Measurements from ENCODE around the gene CYP2C19.

The CYP2C19 gene

GRCh38 chr10:94777886-94778458, 15.5 kb downstream of the CYP2C19 start (continued):
- TF ChIP-seq, protein P1, sequence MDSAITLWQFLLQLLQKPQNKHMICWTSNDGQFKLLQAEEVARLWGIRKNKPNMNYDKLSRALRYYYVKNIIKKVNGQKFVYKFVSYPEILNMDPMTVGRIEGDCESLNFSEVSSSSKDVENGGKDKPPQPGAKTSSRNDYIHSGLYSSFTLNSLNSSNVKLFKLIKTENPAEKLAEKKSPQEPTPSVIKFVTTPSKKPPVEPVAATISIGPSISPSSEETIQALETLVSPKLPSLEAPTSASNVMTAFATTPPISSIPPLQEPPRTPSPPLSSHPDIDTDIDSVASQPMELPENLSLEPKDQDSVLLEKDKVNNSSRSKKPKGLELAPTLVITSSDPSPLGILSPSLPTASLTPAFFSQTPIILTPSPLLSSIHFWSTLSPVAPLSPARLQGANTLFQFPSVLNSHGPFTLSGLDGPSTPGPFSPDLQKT (IDR thresholded peaks at IDR 0.05; ENCODE audit: borderline replicate concordance, low read depth, low read length): no peak

DNA sequence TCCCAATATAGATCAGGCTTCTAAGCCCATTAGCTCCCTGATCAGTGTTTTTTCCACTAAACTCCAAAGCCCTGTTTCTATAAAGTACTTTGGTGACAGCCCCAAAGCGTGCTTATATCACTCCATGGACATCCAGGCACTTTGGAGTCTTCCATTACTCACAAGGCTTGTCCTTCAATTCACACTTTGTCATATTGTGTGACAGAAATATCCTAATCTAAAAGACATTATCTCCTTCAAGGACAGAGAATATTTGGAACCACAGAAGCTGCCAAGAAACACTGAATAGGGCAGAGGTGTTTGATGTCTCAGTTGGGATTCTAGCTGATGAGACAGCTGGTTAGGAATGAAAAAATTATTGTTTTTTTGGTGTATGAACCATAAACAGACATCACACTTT, 18.4 kb downstream of the CYP2C19 start:
- H3K36me3 ChIP-seq (ENCODE audit: control insufficient read depth in 2 of 2, insufficient read depth in 1 of 2, low read length in 2 of 2): no peaks in the 10 kb centered on the region
- no peaks in the 10 kb centered on the region for H3K9me3 ChIP-seq (ENCODE audit: control insufficient read depth, insufficient read depth, low read depth, low read length)
- TF ChIP-seq ZNF670 (tag by site-specific recombination; IDR thresholded peaks at IDR 0.05; ENCODE audit: low read depth): no peak
- TF ChIP-seq ZNF548 (tag by site-specific recombination; IDR thresholded peaks at IDR 0.05): no peak
- H3K4me3 ChIP-seq (ENCODE audit: low read depth, low read length): no peak overlapping the region
- ChIA-PET CTCF (interaction anchor here (0.7 kb wide), 1 partner anchor 13 kb away, joined by 3 read pairs; no protein-coding TSS in a partner anchor), POLR2A (no interaction called here)
- no peak overlapping the region for H3K27ac ChIP-seq (ENCODE audit: extremely low read depth, low read depth, low read length)
- no peaks in the 10 kb centered on the region for H3K4me1 ChIP-seq (ENCODE audit: control insufficient read depth, insufficient read depth, low read length)

DNA sequence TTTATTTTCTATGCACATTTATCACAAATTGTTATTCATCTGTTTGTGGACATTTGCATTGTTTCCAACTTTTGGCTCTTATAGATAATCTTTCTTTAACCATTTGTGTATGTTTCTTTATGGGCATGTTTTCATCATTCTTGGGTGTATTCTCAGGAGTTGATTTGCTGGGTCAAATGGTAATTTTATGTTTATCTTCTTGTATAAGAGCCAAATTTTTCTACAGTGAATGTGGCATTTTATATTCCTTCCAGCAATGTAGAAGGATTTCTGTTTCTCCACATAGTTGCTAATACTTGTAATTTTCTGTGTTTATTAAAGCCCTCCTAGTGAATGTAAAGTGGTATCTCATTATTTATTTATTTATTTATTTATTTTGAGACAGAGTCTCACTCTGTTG, 21.8 kb downstream of the CYP2C19 start:
- Histone ChIP-seq H3K27ac (ENCODE audit: extremely low read depth, low read depth, low read length) (no peak overlapping the region), H3K4me3 (ENCODE audit: low read depth, low read length) (no peak overlapping the region), H3K9me3 (ENCODE audit: control insufficient read depth, insufficient read depth, low read depth, low read length) (no peaks in the 10 kb centered on the region), H3K4me1 (ENCODE audit: control insufficient read depth, insufficient read depth, low read length) (no peaks in the 10 kb centered on the region), H3K36me3 (ENCODE audit: control insufficient read depth in 2 of 2, insufficient read depth in 1 of 2, low read length in 2 of 2) (no peaks in the 10 kb centered on the region)
- TF ChIP-seq ZNF610 (tag by site-specific recombination; IDR thresholded peaks at IDR 0.05; ENCODE audit: borderline replicate concordance): no peak
- TF ChIP-seq ZNF747 (tag by site-specific recombination; IDR thresholded peaks at IDR 0.05): no peak
- TF ChIP-seq ZNF596 (tag by site-specific recombination; IDR thresholded peaks at IDR 0.05): no peak
- TF ChIP-seq ZNF155 (tag by site-specific recombination; IDR thresholded peaks at IDR 0.05): no peak
- no peak for TF ChIP-seq BCL6B (tag by site-specific recombination; IDR thresholded peaks at IDR 0.05)
- no peak for TF ChIP-seq ZSCAN16 (tag by site-specific recombination; IDR thresholded peaks at IDR 0.05)
- ChIA-PET CTCF (no interaction called here), POLR2A (no interaction called here)

- H3K27ac ChIP-seq (ENCODE audit: extremely low read depth, low read depth, low read length): no peak overlapping the region
- no peaks in the 10 kb centered on the region for H3K9me3 ChIP-seq (ENCODE audit: control insufficient read depth, insufficient read depth, low read depth, low read length)
- ChIA-PET CTCF (no interaction called here), POLR2A (no interaction called here)
- H3K4me1 ChIP-seq (ENCODE audit: control insufficient read depth, insufficient read depth, low read length): no peaks in the 10 kb centered on the region
- no peak overlapping the region for H3K4me3 ChIP-seq (ENCODE audit: low read depth, low read length)
- H3K36me3 ChIP-seq (ENCODE audit: control insufficient read depth in 2 of 2, insufficient read depth in 1 of 2, low read length in 2 of 2): no peaks in the 10 kb centered on the region
- TF ChIP-seq ZNF174 (tag by site-specific recombination; IDR thresholded peaks at IDR 0.05) (no peak), ZBTB8A (tag by site-specific recombination; IDR thresholded peaks at IDR 0.05) (no peak), ZFP37 (tag by site-specific recombination; IDR thresholded peaks at IDR 0.05) (no peak), ZNF510 (tag by site-specific recombination; IDR thresholded peaks at IDR 0.05; ENCODE audit: insufficient replicate concordance) (no peak), ZBTB26 (tag by site-specific recombination; optimal IDR thresholded peaks at IDR 0.05) (no peak), ZNF747 (tag by site-specific recombination; IDR thresholded peaks at IDR 0.05) (no peak), ZNF596 (tag by site-specific recombination; IDR thresholded peaks at IDR 0.05) (no peak), ZNF138 (tag by site-specific recombination; IDR thresholded peaks at IDR 0.05; ENCODE audit: borderline replicate concordance) (no peak), ZNF624 (tag by site-specific recombination; IDR thresholded peaks at IDR 0.05) (no peak), ZNF280C (tag by site-specific recombination; IDR thresholded peaks at IDR 0.05) (no peak)
- TF ChIP-seq, protein P2, sequence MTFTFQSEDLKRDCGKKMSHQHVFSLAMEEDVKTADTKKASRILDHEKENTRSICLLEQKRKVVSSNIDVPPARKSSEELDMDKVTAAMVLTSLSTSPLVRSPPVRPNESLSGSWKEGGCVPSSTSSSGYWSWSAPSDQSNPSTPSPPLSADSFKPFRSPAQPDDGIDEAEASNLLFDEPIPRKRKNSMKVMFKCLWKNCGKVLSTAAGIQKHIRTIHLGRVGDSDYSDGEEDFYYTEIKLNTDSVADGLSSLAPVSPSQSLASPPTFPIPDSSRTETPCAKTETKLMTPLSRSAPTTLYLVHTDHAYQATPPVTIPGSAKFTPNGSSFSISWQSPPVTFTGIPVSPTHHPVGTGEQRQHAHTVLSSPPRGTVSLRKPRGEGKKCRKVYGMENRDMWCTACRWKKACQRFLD (tag by site-specific recombination; IDR thresholded peaks at IDR 0.05): no peak
- TF ChIP-seq, protein P3, sequence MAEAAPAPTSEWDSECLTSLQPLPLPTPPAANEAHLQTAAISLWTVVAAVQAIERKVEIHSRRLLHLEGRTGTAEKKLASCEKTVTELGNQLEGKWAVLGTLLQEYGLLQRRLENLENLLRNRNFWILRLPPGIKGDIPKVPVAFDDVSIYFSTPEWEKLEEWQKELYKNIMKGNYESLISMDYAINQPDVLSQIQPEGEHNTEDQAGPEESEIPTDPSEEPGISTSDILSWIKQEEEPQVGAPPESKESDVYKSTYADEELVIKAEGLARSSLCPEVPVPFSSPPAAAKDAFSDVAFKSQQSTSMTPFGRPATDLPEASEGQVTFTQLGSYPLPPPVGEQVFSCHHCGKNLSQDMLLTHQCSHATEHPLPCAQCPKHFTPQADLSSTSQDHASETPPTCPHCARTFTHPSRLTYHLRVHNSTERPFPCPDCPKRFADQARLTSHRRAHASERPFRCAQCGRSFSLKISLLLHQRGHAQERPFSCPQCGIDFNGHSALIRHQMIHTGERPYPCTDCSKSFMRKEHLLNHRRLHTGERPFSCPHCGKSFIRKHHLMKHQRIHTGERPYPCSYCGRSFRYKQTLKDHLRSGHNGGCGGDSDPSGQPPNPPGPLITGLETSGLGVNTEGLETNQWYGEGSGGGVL (tag by site-specific recombination; IDR thresholded peaks at IDR 0.05): no peak
Observed at GRCh38 chr10:94785211-94785610, 22.7 kb downstream of the CYP2C19 start.
